Osteoblast (primary cell): ENCODE measurements around the gene HTATSF1. TPM values are rescaled to one million over a fixed set of nuclear protein-coding genes. Genes with fewer than 3 reads are reported as not detected.

Experiments
- DNase-seq: peaks from one replicate; pipeline ENCODE4 v3.0.0; 2011; ENCODE audit warnings: low spot score, mixed read lengths; ENCODE audit not compliant: insufficient read length; ENCODE audit errors: missing footprints
- H2AFZ ChIP-seq: 2 replicates; pipeline ENCODE4 v1.6.0; 2011; ENCODE audit warnings: mild to moderate bottlenecking, low read length
- H3K27ac ChIP-seq: 2 replicates; pipeline ENCODE4 v1.5.1; 2011; ENCODE audit warnings: mild to moderate bottlenecking, low read depth, low read length, moderate library complexity
- H3K27me3 ChIP-seq: 2 replicates; pipeline ENCODE4 v1.6.0; 2012; ENCODE audit warnings: mild to moderate bottlenecking, control low read depth, inconsistent platforms, low read length, moderate library complexity; ENCODE audit not compliant: insufficient read depth
- H3K36me3 ChIP-seq: 2 replicates; pipeline ENCODE4 v1.5.1; 2011; ENCODE audit warnings: mild to moderate bottlenecking, low read length, control low read depth, moderate library complexity; ENCODE audit not compliant: insufficient read depth
- H3K4me1 ChIP-seq: 2 replicates; pipeline ENCODE4 v1.5.1; 2011; ENCODE audit warnings: mild to moderate bottlenecking, low read length, control low read depth, moderate library complexity; ENCODE audit not compliant: insufficient read depth
- H3K4me2 ChIP-seq: 2 replicates; pipeline ENCODE4 v1.6.0; 2011; ENCODE audit warnings: mild to moderate bottlenecking, low read length; ENCODE audit not compliant: insufficient read depth
- H3K4me3 ChIP-seq: fragments of 200-600 bp; sonication (generic); 3 replicates; pipeline ENCODE4 v1.5.1; 2012; ENCODE audit warnings: mild to moderate bottlenecking, low read length, inconsistent platforms; ENCODE audit not compliant: insufficient read depth
- H3K79me2 ChIP-seq: 2 replicates; pipeline ENCODE4 v1.6.0; 2012; ENCODE audit warnings: mild to moderate bottlenecking, low read length, control low read depth, inconsistent platforms; ENCODE audit not compliant: insufficient read depth
- H3K9me3 ChIP-seq: 2 replicates; pipeline ENCODE4 v1.5.1; 2011; ENCODE audit warnings: low read depth, low read length, control low read depth
- H4K20me1 ChIP-seq: 2 replicates; pipeline ENCODE4 v1.6.0; 2012; ENCODE audit warnings: mild to moderate bottlenecking, low read length, control low read depth; ENCODE audit not compliant: insufficient read depth
- CTCF ChIP-seq: IDR thresholded peaks from 2 replicates; pipeline ENCODE4 v1.5.1; 2011; ENCODE audit warnings: mild to moderate bottlenecking, low read depth, low read length, moderate library complexity; ENCODE audit errors: extremely low read depth
- total RNA-seq: library from RNA; depleted of rRNA; stranded (reverse); fragments of >200 nt; gene quantifications from 2 replicates; pipeline ENCODE4 v1.2.3, GENCODE V29; 2012

HTATSF1 gene
- total RNA-seq, 1 donor, result 26.1 TPM

- no peaks in the 10 kb centered on the region for H3K79me2 ChIP-seq
- H3K4me3 ChIP-seq, result no peak within 1 kb of the TSS
- H3K4me1 ChIP-seq, result no peaks in the 10 kb centered on the region
- no peak within 1 kb of the TSS for H3K27ac ChIP-seq
- peaks cover 11% of the 10 kb centered on the region for H3K27me3 ChIP-seq
- no peak within 1 kb of the TSS for H2AFZ ChIP-seq
- no peaks in the 10 kb centered on the region for H3K9me3 ChIP-seq
- no peaks in the 10 kb centered on the region for H3K36me3 ChIP-seq
- H4K20me1 ChIP-seq, result no peaks in the 10 kb centered on the region
- no peak within 1 kb of the TSS for H3K4me2 ChIP-seq
- TF ChIP-seq CTCF, result no peak
- DNase-seq, result no peak
Observed at GRCh38 chrX:136531951-136532350, 34.6 kb downstream of the HTATSF1 start, which contains the start of gene VGLL1. TSS of gene VGLL1 (plus strand) at chrX:136532215. CDS start at chrX:136536021, 3,806 bp downstream.

GRCh38 chrX:136534131-136534530, 36.7 kb downstream of the HTATSF1 start:
- no peaks in the 10 kb centered on the region for H3K9me3 ChIP-seq
- no peak overlapping the region for H3K4me2 ChIP-seq
- H4K20me1 ChIP-seq, result no peaks in the 10 kb centered on the region
- H3K4me1 ChIP-seq, result no peaks in the 10 kb centered on the region
- no peak overlapping the region for H3K27ac ChIP-seq
- no peak overlapping the region for H3K4me3 ChIP-seq
- DNase-seq, result no peak
- H3K36me3 ChIP-seq, result no peaks in the 10 kb centered on the region
- no peak overlapping the region for H2AFZ ChIP-seq
- TF ChIP-seq CTCF, result no peak
- H3K79me2 ChIP-seq, result no peaks in the 10 kb centered on the region
- peaks cover 5% of the 10 kb centered on the region for H3K27me3 ChIP-seq

- Histone ChIP-seq H3K27me3 (peaks cover 6% of the 10 kb centered on the region), H4K20me1 (no peaks in the 10 kb centered on the region), H3K4me2 (no peak overlapping the region), H3K9me3 (no peaks in the 10 kb centered on the region), H3K4me3 (no peak overlapping the region), H3K79me2 (no peaks in the 10 kb centered on the region), H3K4me1 (no peaks in the 10 kb centered on the region), H2AFZ (no peak overlapping the region), H3K27ac (no peak overlapping the region), H3K36me3 (no peaks in the 10 kb centered on the region)
- no peak for DNase-seq
- no peak for TF ChIP-seq CTCF
Observed at GRCh38 chrX:136538811-136539210, 41.4 kb downstream of the HTATSF1 start.

- no peak for TF ChIP-seq CTCF
- H3K4me3 ChIP-seq, result no peak overlapping the region
- no peak overlapping the region for H2AFZ ChIP-seq
- no peaks in the 10 kb centered on the region for H3K36me3 ChIP-seq
- no peaks in the 10 kb centered on the region for H3K4me1 ChIP-seq
- no peak for DNase-seq
- H4K20me1 ChIP-seq, result no peaks in the 10 kb centered on the region
- H3K9me3 ChIP-seq, result no peaks in the 10 kb centered on the region
- no peak overlapping the region for H3K4me2 ChIP-seq
- no peaks in the 10 kb centered on the region for H3K79me2 ChIP-seq
- H3K27me3 ChIP-seq, result peaks cover 6% of the 10 kb centered on the region
- no peak overlapping the region for H3K27ac ChIP-seq
Observed at GRCh38 chrX:136540226-136540625, 42.8 kb downstream of the HTATSF1 start.
